Measurements from ENCODE around the gene DCP1B. TPM values are rescaled to one million over a fixed set of nuclear protein-coding genes. Genes with fewer than 3 reads are reported as not detected.

DCP1B gene
- total RNA-seq, 1 donor from 2014 or later = 19.8 TPM

DNA sequence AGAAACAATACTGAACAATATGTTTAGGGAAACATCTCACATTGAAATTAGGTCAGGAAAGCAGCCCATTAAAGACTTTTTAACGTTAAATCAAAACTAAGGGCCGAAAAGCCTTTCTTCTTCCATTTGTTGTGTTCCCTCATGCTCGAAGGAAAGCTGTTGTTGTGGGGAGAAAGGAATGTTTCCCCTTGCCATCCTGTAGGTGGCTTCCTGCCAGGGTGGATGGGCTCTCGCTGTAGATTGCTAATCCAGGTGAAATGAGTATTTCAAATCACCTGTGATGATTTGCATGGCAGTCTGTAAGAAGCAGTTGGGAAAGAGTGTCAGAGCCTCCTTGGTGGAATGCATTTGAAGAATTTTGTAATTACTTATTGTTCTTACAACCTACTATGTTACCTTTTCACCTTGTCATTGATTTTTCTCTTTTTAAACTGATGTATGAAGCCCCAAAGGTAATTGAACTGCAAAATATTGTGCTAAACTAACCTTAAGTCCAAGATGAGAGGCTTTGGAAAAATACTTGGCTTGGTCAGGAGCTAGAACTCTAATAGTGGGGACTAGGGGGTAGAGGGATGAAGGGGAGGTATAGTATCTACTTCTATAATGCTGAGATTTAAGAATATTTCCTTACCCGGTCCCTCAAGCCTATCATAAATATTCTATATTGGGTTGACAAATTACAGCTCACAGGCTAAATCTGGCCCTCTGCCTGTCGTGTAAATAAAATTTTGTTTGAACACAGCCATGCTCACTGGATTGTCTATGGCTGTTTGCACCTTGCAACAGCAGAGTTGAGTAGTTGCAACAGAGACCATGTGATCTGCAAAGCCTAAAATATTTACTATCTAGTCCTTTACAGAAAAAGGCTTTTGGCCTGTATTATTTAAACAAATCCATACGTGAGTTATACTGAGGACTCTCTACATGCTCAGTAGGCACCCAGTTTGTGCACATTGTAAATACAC is 7.7 kb upstream of the DCP1B start:
- no peak for DNase-seq (ENCODE audit: low read depth, low spot score)
- H3K27me3 Mint-ChIP-seq (ENCODE audit: low read depth) = no peaks in the 10 kb centered on the region
- H3K27ac Mint-ChIP-seq (ENCODE audit: unreplicated experiment) = no peak overlapping the region
- H3K4me3 Mint-ChIP-seq = no peak overlapping the region
- TF ChIP-seq, protein P1, sequence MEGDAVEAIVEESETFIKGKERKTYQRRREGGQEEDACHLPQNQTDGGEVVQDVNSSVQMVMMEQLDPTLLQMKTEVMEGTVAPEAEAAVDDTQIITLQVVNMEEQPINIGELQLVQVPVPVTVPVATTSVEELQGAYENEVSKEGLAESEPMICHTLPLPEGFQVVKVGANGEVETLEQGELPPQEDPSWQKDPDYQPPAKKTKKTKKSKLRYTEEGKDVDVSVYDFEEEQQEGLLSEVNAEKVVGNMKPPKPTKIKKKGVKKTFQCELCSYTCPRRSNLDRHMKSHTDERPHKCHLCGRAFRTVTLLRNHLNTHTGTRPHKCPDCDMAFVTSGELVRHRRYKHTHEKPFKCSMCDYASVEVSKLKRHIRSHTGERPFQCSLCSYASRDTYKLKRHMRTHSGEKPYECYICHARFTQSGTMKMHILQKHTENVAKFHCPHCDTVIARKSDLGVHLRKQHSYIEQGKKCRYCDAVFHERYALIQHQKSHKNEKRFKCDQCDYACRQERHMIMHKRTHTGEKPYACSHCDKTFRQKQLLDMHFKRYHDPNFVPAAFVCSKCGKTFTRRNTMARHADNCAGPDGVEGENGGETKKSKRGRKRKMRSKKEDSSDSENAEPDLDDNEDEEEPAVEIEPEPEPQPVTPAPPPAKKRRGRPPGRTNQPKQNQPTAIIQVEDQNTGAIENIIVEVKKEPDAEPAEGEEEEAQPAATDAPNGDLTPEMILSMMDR (conservative IDR thresholded peaks at IDR 0.05) = no peak
- no peaks in the 10 kb centered on the region for H3K9me3 Mint-ChIP-seq
- peaks cover 13% of the 10 kb centered on the region for H3K4me1 Mint-ChIP-seq
- no peaks in the 10 kb centered on the region for H3K36me3 Mint-ChIP-seq (ENCODE audit: low read depth)

DNA sequence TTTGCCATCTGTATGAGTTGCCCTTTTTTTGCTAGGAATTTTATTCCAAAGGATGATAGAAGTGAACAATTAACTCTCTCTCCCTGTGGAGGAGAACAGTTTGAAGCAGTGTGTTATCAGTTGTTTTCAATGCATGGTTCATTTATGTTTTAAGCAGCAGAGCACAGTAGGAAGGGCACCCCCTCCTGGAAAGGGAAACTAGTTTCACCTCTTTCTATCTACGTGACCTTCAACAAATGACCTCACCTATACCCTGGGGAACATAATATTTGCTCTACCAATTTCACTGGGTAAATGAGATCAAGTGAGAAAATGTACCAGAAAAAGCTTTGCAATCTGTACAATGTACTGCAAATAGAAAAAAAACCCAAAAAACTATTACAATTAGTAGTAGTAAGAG is 5.4 kb upstream of the DCP1B start:
- H3K27ac Mint-ChIP-seq (ENCODE audit: unreplicated experiment) = no peak overlapping the region
- H3K4me1 Mint-ChIP-seq = peaks cover 20% of the 10 kb centered on the region
- H3K27me3 Mint-ChIP-seq (ENCODE audit: low read depth) = no peaks in the 10 kb centered on the region
- no peaks in the 10 kb centered on the region for H3K36me3 Mint-ChIP-seq (ENCODE audit: low read depth)
- DNase-seq (ENCODE audit: low read depth, low spot score) = no peak
- no peaks in the 10 kb centered on the region for H3K9me3 Mint-ChIP-seq
- TF ChIP-seq, protein P1 (conservative IDR thresholded peaks at IDR 0.05) = no peak
- H3K4me3 Mint-ChIP-seq = no peak overlapping the region

DNA sequence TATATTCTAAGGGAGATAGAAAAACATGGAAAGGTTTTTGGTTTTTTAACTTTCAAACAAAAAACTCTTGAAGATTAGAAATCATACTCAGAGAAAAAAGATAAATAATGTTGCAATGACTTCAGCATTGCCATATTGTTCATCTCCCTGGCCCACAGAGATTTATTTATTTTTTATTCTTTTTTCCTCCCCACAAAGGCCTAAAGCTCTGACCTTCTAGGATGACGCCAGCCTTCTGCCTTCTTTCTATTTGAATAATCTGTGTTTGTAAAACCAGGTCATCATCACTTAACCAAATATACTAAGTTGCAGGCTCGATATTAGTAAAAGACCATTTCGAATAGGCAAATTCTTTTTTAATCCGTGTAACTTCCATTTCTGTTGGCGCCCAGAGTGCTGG is 4.4 kb upstream of the DCP1B start:
- no peak for DNase-seq (ENCODE audit: low read depth, low spot score)
- Mint-ChIP-seq H3K27ac (ENCODE audit: unreplicated experiment) (no peak overlapping the region), H3K9me3 (no peaks in the 10 kb centered on the region), H3K36me3 (ENCODE audit: low read depth) (no peaks in the 10 kb centered on the region), H3K27me3 (ENCODE audit: low read depth) (no peaks in the 10 kb centered on the region), H3K4me1 (peaks cover 25% of the 10 kb centered on the region), H3K4me3 (no peak overlapping the region)
- TF ChIP-seq, protein P1 (conservative IDR thresholded peaks at IDR 0.05) = no peak

DNA sequence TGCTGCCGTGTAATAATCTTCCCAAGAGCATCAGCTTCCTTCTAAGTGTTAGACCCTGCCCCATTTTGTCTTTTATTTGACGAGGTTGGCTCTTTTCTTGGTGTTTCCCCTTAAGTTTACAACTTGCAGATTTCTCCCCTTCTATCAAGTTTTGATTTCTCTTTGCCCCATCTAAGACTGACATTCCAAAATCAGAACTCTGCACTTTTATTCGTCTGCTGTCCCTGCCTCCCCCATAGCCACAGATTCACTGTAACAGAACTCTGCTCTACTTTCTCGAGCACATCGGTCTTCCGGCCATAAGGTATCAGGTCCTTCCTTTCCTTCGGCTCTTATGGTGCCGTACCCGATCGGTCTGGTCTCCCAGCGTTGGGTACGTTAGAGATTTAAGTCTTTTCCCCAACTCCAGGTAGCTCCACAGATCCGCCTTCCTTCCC is 563 bp downstream of the DCP1B start:
- Mint-ChIP-seq H3K9me3 (no peaks in the 10 kb centered on the region), H3K36me3 (ENCODE audit: low read depth) (no peaks in the 10 kb centered on the region), H3K4me1 (peaks cover 38% of the 10 kb centered on the region), H3K27me3 (ENCODE audit: low read depth) (no peaks in the 10 kb centered on the region), H3K27ac (ENCODE audit: unreplicated experiment) (peak overlapping the region; percentile 99), H3K4me3 (peak overlapping the region; percentile 100)
- TF ChIP-seq, protein P1 (conservative IDR thresholded peaks at IDR 0.05) = no peak
- DNase-seq (ENCODE audit: low read depth, low spot score) = no peak

DNA sequence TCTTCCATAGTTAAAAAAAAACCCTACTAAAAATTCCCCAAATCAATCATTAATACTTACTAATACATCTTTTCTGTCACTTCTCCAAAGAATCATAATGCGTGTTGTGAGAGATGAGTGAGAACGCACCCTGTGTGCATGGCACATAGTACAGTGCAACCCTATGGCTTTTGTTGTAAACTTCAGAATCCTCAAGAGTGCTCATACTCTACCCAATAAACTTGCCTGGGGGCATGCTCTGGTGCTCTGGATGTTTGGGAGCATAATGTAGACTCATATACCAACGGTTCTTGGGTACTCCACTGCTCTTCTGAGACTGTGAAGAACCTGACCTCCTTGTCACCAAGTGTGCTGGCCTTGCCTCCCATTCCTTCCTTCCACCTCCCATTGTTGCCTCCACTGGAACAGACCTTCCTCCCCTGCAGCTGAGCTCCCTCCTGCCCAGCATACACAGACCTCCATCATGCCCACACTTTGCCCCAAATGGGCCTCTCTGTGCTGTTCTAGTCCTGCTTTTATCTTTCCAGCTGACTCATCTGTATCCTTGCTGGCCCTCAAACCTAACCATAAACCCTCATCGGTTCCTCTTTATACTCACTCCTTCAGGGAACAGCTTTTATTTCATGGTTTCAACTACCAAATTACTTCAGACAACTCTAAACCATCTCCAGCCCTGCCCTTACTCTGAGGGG is 8.9 kb downstream of the DCP1B start:
- H3K4me1 Mint-ChIP-seq = no peaks in the 10 kb centered on the region
- H3K27me3 Mint-ChIP-seq (ENCODE audit: low read depth) = no peaks in the 10 kb centered on the region
- H3K27ac Mint-ChIP-seq (ENCODE audit: unreplicated experiment) = no peak overlapping the region
- H3K36me3 Mint-ChIP-seq (ENCODE audit: low read depth) = peaks cover 17% of the 10 kb centered on the region
- no peak for DNase-seq (ENCODE audit: low read depth, low spot score)
- TF ChIP-seq, protein P1 (conservative IDR thresholded peaks at IDR 0.05) = no peak
- H3K9me3 Mint-ChIP-seq = no peaks in the 10 kb centered on the region
- no peak overlapping the region for H3K4me3 Mint-ChIP-seq

All from neural crest cell (in vitro differentiated cells).